Measurements from ENCODE around the gene C3orf33. TPM values are rescaled to one million over a fixed set of nuclear protein-coding genes. Genes with fewer than 3 reads are reported as not detected.

The C3orf33 gene
- total and polyA plus RNA-seq, 2 of the 13 experiments (the other 11 are each of a cell fraction or from before 2014, with no cell fraction given), result 9.2 to 12.6 TPM

DNA sequence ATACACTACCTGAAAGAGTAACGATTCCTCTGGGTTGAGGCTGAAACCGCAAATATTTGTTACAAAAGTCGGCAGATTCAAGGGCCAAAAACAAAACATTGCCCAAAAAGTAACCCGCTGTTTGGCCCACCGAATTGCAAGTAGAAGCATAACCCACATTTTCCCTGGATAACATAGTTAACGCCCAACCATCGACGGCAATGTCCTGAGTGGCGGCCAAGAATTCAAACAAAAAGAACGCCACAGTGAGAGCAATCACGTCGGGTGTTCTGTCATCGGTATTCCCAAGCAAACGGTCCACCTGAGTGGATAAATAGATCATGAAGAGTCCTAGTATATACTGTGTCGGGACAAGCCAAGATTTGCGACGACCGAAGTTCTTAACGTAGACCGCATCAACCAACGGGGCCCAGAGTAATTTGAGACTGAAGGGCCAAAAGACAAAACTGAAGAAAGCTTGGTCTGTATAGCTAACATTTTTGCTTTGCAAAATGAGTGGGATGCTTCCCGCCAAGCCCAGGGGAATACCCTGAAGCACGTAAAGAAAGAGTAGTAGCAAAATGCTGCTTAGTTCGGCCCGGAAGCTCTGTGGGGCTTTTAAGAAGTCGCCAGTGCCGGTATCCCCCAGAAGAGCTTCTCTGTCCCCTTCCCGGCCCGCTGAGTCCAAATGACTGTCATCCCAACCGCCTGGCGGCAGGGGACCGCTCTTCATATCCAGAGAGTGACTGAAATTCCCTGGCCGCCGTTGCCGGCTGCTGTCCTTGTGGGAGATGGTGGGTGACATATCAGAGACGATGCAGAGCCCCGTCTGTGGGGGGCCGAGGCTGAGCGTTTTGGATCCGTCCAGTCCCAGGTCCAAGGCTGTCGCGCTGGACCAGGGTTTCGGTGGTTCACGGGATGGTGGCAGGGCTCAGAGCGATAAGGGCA, 47.4 kb upstream of the C3orf33 start (continued):
- TF ChIP-seq, protein P1, sequence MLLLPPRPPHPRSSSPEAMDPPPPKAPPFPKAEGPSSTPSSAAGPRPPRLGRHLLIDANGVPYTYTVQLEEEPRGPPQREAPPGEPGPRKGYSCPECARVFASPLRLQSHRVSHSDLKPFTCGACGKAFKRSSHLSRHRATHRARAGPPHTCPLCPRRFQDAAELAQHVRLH (CRISPR knock-in tag; IDR thresholded peaks at IDR 0.05; ENCODE audit: borderline replicate concordance, low read depth), result no peak
- TF ChIP-seq ZNF577 (CRISPR knock-in tag; IDR thresholded peaks at IDR 0.05; ENCODE audit: borderline replicate concordance, low read depth) (no peak), TCF7 (IDR thresholded peaks at IDR 0.05; ENCODE audit: low read depth) (no peak), DNMT3B (CRISPR knock-in tag; conservative IDR thresholded peaks at IDR 0.05) (no peak), ZNF790 (CRISPR knock-in tag; IDR thresholded peaks at IDR 0.05; ENCODE audit: borderline replicate concordance) (no peak), ZFP82 (CRISPR knock-in tag; IDR thresholded peaks at IDR 0.05; ENCODE audit: borderline replicate concordance) (no peak), CEBPB (IDR thresholded peaks at IDR 0.05; ENCODE audit: borderline replicate concordance, low read depth, low read length) (no peak), ARHGAP35 (CRISPR knock-in tag; IDR thresholded peaks at IDR 0.05; ENCODE audit: borderline replicate concordance) (no peak), IRF2 (CRISPR knock-in tag; IDR thresholded peaks at IDR 0.05) (no peak), ZC3H13 (CRISPR knock-in tag; IDR thresholded peaks at IDR 0.05) (peak; percentile 19; the same call in 1 of the 2 replicates), RCOR2 (CRISPR knock-in tag; IDR thresholded peaks at IDR 0.05) (no peak), ZKSCAN5 (CRISPR knock-in tag; IDR thresholded peaks at IDR 0.05) (no peak), CHD4 (IDR thresholded peaks at IDR 0.05; ENCODE audit: borderline replicate concordance, low read length) (no peak), TAF15 (IDR thresholded peaks at IDR 0.05; ENCODE audit: low read depth, low read length, poor library complexity, severe bottlenecking) (no peak), ZNF501 (CRISPR knock-in tag; IDR thresholded peaks at IDR 0.05) (no peak), ARNT (IDR thresholded peaks at IDR 0.05) (no peak), HNRNPK (IDR thresholded peaks at IDR 0.05; ENCODE audit: low read depth, low read length, poor library complexity, severe bottlenecking) (no peak), ZNF446 (CRISPR knock-in tag; IDR thresholded peaks at IDR 0.05) (no peak; the same call in 1 of the 2 replicates)
- TF ChIP-seq, protein P2, sequence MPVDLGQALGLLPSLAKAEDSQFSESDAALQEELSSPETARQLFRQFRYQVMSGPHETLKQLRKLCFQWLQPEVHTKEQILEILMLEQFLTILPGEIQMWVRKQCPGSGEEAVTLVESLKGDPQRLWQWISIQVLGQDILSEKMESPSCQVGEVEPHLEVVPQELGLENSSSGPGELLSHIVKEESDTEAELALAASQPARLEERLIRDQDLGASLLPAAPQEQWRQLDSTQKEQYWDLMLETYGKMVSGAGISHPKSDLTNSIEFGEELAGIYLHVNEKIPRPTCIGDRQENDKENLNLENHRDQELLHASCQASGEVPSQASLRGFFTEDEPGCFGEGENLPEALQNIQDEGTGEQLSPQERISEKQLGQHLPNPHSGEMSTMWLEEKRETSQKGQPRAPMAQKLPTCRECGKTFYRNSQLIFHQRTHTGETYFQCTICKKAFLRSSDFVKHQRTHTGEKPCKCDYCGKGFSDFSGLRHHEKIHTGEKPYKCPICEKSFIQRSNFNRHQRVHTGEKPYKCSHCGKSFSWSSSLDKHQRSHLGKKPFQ (CRISPR knock-in tag; IDR thresholded peaks at IDR 0.05; ENCODE audit: insufficient replicate concordance), result peak; percentile 18
- TF ChIP-seq, protein P3, sequence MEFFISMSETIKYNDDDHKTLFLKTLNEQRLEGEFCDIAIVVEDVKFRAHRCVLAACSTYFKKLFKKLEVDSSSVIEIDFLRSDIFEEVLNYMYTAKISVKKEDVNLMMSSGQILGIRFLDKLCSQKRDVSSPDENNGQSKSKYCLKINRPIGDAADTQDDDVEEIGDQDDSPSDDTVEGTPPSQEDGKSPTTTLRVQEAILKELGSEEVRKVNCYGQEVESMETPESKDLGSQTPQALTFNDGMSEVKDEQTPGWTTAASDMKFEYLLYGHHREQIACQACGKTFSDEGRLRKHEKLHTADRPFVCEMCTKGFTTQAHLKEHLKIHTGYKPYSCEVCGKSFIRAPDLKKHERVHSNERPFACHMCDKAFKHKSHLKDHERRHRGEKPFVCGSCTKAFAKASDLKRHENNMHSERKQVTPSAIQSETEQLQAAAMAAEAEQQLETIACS (CRISPR knock-in tag; IDR thresholded peaks at IDR 0.05), result 0 out of 2 replicates have a peak, but pooled peaks have one; percentile 7
- TF ChIP-seq, protein P4, sequence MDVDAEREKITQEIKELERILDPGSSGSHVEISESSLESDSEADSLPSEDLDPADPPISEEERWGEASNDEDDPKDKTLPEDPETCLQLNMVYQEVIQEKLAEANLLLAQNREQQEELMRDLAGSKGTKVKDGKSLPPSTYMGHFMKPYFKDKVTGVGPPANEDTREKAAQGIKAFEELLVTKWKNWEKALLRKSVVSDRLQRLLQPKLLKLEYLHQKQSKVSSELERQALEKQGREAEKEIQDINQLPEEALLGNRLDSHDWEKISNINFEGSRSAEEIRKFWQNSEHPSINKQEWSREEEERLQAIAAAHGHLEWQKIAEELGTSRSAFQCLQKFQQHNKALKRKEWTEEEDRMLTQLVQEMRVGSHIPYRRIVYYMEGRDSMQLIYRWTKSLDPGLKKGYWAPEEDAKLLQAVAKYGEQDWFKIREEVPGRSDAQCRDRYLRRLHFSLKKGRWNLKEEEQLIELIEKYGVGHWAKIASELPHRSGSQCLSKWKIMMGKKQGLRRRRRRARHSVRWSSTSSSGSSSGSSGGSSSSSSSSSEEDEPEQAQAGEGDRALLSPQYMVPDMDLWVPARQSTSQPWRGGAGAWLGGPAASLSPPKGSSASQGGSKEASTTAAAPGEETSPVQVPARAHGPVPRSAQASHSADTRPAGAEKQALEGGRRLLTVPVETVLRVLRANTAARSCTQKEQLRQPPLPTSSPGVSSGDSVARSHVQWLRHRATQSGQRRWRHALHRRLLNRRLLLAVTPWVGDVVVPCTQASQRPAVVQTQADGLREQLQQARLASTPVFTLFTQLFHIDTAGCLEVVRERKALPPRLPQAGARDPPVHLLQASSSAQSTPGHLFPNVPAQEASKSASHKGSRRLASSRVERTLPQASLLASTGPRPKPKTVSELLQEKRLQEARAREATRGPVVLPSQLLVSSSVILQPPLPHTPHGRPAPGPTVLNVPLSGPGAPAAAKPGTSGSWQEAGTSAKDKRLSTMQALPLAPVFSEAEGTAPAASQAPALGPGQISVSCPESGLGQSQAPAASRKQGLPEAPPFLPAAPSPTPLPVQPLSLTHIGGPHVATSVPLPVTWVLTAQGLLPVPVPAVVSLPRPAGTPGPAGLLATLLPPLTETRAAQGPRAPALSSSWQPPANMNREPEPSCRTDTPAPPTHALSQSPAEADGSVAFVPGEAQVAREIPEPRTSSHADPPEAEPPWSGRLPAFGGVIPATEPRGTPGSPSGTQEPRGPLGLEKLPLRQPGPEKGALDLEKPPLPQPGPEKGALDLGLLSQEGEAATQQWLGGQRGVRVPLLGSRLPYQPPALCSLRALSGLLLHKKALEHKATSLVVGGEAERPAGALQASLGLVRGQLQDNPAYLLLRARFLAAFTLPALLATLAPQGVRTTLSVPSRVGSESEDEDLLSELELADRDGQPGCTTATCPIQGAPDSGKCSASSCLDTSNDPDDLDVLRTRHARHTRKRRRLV (CRISPR knock-in tag; IDR thresholded peaks at IDR 0.05), result no peak

Measured in HepG2 (cell line).